GM20431 (cell line): ENCODE results near the gene ATP6V0E2.
"Not testable (repeated sequence)": the region's sequence is repeated elsewhere in the genome, so short reads cannot be mapped to it uniquely, and the experiment has no call there.

Experiments used
- in situ Hi-C: fragments of 300-500 bp; cut with MseI, MboI; formaldehyde crosslinking; loops from one replicate; pipeline ENCODE4 v1.15.0; 2020; ENCODE audit warnings: low sequenced_read_pairs; ENCODE audit not compliant: unreplicated experiment

The ATP6V0E2 gene

GRCh38 chr7:149874644-149875028 lies 867 bp downstream of the ATP6V0E2 start:
- in situ Hi-C loops = no loop called here

- in situ Hi-C loops = no loop called here
Measured at GRCh38 chr7:149875396-149875795, 1.6 kb downstream of the ATP6V0E2 start.

GRCh38 chr7:149877890-149878522 lies 4.2 kb downstream of the ATP6V0E2 start:
- in situ Hi-C loops = no loop called here

GRCh38 chr7:149878523-149878921 lies 4.8 kb downstream of the ATP6V0E2 start:
- in situ Hi-C loops = no loop called here

GRCh38 chr7:149879271-149879743 lies 5.5 kb downstream of the ATP6V0E2 start:
- in situ Hi-C loops = no loop called here

GRCh38 chr7:149879766-149880637 lies 6.2 kb downstream of the ATP6V0E2 start:
- in situ Hi-C loops = no loop called here

- in situ Hi-C loops = no loop called here
Measured at GRCh38 chr7:149880638-149881311, 7.0 kb downstream of the ATP6V0E2 start.

GRCh38 chr7:149881328-149882247 lies 7.8 kb downstream of the ATP6V0E2 start:
- in situ Hi-C loops = no loop called here

- in situ Hi-C loops = no loop called here
Measured at GRCh38 chr7:149882248-149883047, 8.7 kb downstream of the ATP6V0E2 start.

GRCh38 chr7:149883048-149883438 lies 9.3 kb downstream of the ATP6V0E2 start:
- in situ Hi-C loops = no loop called here

- in situ Hi-C loops = no loop called here
Measured at GRCh38 chr7:149883452-149883861, 9.7 kb downstream of the ATP6V0E2 start.

GRCh38 chr7:149884016-149884415 lies 10.2 kb downstream of the ATP6V0E2 start:
- in situ Hi-C loops = no loop called here

- in situ Hi-C loops = no loop called here
Measured at GRCh38 chr7:149884541-149884940, 10.8 kb downstream of the ATP6V0E2 start.

- in situ Hi-C loops = no loop called here
Measured at GRCh38 chr7:149885191-149886017, 11.6 kb downstream of the ATP6V0E2 start.

GRCh38 chr7:149886018-149886415 lies 12.2 kb downstream of the ATP6V0E2 start:
- in situ Hi-C loops = no loop called here

GRCh38 chr7:149887311-149887710 lies 13.5 kb downstream of the ATP6V0E2 start:
- in situ Hi-C loops = no loop called here

GRCh38 chr7:149890715-149891114 lies 16.9 kb downstream of the ATP6V0E2 start:
- in situ Hi-C loops = not testable (repeated sequence)

GRCh38 chr7:149894957-149895356 lies 21.2 kb downstream of the ATP6V0E2 start:
- in situ Hi-C loops = not testable (repeated sequence)
